GM19463 (cell line): Measurements from ENCODE around the gene COL6A3.
"Not testable (repeated sequence)": the region's sequence is repeated elsewhere in the genome, so short reads cannot be mapped to it uniquely, and the experiment has no call there.

Experiments
- ATAC-seq: cut with Tn5 transposase; IDR thresholded peaks from one replicate; pipeline ENCODE4 v1.9.1; 2021; ENCODE audit warnings: mild to moderate bottlenecking, moderate library complexity; ENCODE audit not compliant: unreplicated experiment

Gene COL6A3

DNA sequence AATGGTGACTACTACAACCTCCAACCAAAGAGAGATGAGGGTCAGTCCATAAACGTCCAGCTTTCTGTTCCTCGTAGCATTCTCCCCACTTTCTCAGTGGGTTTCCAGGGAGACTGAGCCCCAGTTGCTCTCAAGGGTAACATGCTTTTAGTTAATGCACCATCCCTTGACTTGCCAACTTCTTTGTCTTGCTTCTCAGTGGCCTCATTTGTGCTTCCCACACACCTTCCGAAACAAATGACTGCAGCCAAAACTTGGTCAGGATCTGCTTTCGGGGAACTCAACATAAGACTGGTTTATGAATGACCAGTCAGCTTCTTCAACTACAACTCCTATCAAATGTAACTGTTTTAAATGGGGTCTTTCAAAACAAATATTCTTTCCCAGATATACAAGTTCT, 94.1 kb downstream of the COL6A3 start:
- ATAC-seq: no peak

DNA sequence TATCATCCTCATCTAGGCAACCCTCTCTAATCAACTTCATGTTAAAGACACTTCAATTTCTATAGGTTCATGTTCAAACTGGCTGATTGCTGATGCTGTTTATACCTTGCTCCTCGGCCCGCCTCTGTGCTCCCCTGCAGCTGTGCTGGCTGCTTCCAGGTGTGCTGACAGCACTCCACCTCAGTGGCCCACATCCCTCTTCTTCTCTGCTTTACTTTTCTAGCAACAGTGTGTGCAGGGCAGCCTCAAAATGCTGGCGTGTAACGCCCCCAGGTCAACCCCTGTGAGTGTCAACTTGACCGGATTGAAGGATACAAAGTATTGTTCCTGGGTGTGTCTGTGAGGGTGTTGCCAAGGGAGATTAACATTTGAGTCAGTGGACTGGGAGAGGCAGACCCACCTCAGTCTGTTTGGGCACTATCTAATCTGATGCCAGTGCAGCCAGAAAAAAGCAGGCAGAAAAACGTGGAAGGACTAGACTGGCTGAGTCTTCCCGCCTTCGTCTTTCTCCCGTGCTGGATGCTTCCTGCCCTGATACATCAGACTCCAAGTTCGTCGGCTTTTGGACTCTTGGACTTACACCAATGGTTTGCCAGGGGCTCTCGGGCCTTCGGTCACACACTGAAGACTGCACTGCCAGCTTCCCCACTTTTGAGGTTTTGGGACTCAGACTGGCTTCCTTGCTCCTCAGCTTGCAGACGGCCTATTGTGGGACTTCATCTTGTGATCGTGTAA, 94.7 kb downstream of the COL6A3 start:
- no peak for ATAC-seq

DNA sequence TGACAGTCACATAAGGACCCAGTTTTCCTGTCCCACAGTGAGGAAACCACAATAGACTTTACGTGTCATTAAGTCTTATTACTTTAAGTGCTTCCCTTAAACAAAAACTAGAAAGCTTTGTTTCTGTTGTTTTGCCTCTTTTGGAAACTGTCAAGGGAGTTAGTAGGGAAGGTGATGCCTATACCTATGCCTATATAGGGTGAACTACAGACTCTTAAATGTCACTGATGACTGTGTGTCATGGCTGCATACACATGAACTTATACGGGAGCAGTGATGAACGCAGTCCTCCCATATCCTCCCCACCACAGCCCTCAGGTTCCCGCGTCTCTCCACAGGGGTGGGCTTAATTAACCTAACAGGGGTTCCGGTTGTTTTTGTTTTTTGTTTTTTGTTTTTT, 97.6 kb downstream of the COL6A3 start:
- ATAC-seq: no peak

DNA sequence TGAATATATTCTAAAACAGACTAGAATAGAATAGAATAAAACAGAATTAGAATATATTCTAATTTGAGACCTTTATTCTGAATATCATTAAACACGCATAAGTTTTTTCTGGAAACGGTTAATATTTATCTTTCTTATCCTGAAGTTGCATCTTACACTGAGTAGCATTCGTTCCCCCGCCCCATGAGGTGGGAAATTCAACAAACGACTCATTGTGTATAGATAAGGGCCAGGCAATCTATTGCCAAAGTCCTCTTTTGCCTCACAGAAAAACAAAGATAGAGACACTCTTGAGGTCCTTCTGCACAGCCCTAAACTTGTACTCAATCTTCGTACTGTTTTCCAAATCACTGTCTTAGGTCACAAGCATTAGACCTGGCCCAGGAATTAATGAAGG, 98.1 kb downstream of the COL6A3 start:
- ATAC-seq: no peak

DNA sequence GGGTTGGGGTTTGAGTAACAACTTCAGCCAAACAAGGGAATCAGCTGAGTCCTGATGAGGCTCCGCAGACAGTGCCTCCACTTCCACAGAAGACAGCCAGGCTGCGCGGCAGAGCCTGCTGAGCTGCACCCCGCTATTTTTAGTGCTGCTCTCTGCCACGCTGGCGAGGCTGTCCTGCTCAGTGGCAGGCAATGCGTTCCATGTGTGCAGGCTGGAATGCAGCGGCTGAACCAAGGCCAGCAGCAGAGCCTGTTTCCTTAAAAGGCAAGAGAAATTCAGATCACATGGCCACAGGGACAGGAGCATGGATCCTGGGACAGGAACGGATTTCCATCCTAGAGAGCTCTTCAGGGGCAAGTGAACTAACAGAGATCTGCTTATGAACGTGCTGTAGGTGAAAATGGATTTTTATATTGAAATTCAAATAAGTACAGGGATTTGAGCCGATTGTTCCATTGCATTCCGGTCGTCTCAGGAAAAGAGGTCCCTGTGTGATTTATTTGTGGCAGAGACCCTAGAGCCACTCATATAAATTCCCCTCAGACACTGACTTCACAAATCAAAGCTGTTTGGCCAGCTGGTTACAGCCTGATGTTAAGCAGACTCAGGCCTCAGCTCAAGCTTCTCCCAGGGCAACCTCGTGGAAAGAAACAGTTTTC, 98.7 kb downstream of the COL6A3 start:
- no peak for ATAC-seq

GRCh38 chr2:237314681-237315080, 99.3 kb downstream of the COL6A3 start:
- no peak for ATAC-seq

- ATAC-seq: no peak
Measured at GRCh38 chr2:237314198-237314597, 99.8 kb downstream of the COL6A3 start.

DNA sequence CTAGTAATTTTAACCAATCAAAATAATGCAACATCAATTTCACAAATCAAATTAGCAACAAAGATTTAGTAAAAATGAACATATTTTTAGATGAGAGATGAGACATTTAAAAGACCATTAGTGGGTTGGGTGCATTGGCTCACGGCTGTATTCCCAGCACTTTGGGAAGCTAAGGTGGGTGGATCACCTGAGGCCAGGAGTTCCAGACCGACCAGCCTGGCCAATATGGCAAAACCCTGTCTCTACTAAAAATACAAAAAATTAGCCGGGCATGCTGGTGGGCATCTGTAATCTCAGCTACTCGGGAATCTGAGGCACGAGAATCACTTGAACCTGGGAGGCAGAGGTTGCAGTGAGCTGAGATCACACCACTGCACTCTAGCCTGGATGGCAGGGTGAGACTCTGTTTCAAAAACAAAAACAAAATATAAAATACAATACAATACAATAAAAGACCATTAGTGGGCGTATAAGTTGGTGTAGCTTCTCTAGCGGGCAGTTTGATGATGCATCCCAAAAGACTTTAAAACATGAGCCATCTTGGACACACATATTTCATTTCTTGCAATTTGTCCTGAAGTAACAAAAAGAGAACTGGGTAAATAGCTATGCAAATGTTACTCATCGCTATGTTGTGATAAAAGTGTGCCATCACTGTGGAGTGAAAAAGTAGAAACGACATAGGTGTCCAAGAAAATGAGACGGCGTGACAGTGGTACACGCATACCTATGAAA, 101.8 kb downstream of the COL6A3 start:
- ATAC-seq: no peak

GRCh38 chr2:237310515-237311114, 103.3 kb downstream of the COL6A3 start:
- no peak for ATAC-seq

DNA sequence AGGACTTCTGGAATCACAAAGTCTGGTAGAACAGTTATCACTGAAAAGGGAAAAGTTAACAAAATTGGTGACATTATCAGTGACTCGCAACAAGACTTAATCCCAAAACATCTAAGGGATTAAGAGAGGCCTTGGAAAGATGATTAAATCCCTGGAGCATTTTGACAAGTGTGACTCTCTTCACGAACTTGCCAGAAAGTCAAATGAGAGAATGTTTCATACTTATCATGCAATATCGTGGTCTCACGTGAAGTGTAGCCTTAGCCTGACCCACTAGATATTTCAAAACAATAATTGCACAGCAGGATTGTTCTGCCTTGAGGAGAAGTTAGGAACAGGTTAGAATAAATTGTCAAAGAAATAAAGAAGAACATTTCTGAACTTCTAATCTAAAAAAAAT, 104.5 kb downstream of the COL6A3 start:
- ATAC-seq: no peak

GRCh38 chr2:237309011-237309410, 105.0 kb downstream of the COL6A3 start:
- ATAC-seq: no peak

GRCh38 chr2:237307474-237307873, 106.5 kb downstream of the COL6A3 start:
- ATAC-seq: no peak

DNA sequence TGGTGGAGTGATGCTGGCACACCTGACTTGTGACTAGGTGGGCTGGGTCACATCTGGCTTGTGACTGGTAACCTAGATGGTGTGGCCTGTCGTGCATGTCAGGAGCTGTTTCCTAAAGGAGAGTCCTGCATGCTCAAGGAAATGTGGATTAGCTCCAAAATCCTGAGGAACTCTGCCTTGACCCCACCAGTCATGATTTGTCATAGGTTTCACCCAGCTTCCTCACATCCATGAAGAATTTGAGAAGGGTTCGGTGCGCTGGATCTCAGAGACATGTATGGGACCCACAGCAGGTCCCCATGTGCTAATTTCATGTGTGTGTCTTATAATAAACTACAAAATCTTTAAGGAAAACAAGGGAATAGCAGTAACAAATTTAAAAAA, 107.2 kb downstream of the COL6A3 start:
- no peak for ATAC-seq

- no peak for ATAC-seq
Measured at GRCh38 chr2:237306083-237306786, 107.7 kb downstream of the COL6A3 start.

DNA sequence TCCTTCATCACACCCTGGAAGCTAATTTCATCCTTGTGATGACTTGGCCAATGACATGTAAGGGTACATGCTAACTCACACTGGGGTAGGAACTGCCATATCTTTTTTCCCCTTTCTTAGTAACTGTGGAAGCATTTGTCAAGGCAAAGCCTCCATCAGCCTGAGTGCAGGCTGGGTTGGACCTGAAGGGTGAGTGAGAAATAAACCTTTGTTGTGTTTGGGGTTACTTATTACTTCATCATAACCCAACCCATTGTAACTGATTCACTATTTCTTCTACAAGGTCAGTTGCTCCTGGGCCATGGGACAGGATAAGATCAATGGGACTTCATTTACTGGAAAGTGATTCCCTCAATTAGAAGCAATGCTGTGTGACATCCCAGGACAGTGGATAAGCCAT, 108.4 kb downstream of the COL6A3 start:
- no peak for ATAC-seq

- ATAC-seq: no peak
Measured at GRCh38 chr2:237304763-237305514, 109.0 kb downstream of the COL6A3 start.

DNA sequence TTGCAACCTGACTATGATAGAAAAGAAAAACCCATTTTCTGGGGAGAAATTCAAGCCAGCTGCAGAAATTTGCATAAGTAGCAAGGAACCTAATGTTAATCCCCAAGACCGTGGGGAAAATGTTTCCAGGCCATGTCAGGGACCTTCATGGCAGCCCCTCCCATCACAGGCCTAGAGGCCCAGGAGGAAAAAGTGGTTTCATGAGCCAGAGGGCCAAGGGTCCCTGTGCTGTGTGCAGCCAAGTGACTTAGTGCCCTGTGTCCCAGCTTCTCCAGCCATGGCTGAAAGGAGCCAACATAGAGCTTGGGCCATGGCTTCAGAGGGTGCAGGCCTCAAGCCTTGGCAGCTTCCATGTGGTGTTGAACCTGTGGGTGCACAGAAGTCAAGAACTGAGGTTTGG, 110.7 kb downstream of the COL6A3 start:
- not testable (repeated sequence) for ATAC-seq

GRCh38 chr2:237301595-237301994, 112.4 kb downstream of the COL6A3 start:
- ATAC-seq: no peak

DNA sequence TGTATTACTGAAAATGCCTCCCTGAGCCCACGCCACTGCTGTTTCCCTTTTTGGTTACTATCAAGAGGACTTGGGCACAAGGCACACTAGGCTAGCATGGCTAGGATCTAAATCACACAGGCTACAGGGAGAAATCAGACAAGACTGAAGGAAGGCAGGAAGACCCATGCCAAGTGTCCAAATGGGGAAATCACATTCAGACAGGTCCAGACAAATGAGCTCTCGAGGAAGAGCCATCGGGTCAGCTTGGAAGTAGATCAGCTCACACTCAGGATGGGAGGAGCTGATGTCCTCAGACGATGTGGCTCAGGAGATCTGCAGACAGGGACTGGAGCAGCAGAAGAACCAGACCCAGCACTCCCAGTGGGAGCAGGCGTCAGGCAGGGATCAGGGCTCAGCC, 113.2 kb downstream of the COL6A3 start:
- ATAC-seq: no peak

- ATAC-seq: no peak
Measured at GRCh38 chr2:237299906-237300305, 114.1 kb downstream of the COL6A3 start.
